ENCODE data around the gene CTNNA2.

DNA sequence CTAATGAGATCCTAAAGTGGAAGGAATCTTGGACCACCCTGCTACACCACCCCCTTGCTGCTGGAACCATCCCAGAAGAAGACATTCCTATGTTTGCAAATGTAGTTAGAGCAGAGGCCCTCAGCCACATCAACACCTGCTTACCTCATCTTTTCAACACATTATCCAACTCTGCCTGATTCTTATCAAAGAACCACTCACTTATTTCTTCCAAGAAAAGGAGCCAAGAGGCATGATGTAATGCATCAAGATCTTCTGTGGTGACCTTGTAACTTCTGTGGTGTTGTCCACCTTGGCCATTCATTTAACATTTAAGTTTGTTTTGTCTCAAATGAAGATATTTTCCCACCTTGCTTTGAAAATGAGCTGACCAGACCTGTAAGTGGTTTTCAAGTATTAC is 338.1 kb downstream of the CTNNA2 start:
- TF ChIP-seq, protein P1, sequence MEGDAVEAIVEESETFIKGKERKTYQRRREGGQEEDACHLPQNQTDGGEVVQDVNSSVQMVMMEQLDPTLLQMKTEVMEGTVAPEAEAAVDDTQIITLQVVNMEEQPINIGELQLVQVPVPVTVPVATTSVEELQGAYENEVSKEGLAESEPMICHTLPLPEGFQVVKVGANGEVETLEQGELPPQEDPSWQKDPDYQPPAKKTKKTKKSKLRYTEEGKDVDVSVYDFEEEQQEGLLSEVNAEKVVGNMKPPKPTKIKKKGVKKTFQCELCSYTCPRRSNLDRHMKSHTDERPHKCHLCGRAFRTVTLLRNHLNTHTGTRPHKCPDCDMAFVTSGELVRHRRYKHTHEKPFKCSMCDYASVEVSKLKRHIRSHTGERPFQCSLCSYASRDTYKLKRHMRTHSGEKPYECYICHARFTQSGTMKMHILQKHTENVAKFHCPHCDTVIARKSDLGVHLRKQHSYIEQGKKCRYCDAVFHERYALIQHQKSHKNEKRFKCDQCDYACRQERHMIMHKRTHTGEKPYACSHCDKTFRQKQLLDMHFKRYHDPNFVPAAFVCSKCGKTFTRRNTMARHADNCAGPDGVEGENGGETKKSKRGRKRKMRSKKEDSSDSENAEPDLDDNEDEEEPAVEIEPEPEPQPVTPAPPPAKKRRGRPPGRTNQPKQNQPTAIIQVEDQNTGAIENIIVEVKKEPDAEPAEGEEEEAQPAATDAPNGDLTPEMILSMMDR (IDR thresholded peaks at IDR 0.05): no peak
- no peak for TF ChIP-seq POLR2A (IDR thresholded peaks at IDR 0.05)

Data from transverse colon (tissue), 3 donors.